ENCODE data around the gene HES7. TPM values are rescaled to one million over a fixed set of nuclear protein-coding genes. Genes with fewer than 3 reads are reported as not detected.

HES7 gene
- total and polyA plus RNA-seq, 11 donors, result 0.17 to 0.76 (median 0.36) TPM; not detected in 5

GRCh38 chr17:8076502-8077266 is 47.2 kb downstream of the HES7 start:
- no peak for ATAC-seq
- peaks cover 33 to 98% (median 77%) of the 10 kb centered on the region in 9 donors for H3K27me3 ChIP-seq
- no peak for TF ChIP-seq POLR2A (IDR thresholded peaks at IDR 0.05)
- TF ChIP-seq, protein P1, sequence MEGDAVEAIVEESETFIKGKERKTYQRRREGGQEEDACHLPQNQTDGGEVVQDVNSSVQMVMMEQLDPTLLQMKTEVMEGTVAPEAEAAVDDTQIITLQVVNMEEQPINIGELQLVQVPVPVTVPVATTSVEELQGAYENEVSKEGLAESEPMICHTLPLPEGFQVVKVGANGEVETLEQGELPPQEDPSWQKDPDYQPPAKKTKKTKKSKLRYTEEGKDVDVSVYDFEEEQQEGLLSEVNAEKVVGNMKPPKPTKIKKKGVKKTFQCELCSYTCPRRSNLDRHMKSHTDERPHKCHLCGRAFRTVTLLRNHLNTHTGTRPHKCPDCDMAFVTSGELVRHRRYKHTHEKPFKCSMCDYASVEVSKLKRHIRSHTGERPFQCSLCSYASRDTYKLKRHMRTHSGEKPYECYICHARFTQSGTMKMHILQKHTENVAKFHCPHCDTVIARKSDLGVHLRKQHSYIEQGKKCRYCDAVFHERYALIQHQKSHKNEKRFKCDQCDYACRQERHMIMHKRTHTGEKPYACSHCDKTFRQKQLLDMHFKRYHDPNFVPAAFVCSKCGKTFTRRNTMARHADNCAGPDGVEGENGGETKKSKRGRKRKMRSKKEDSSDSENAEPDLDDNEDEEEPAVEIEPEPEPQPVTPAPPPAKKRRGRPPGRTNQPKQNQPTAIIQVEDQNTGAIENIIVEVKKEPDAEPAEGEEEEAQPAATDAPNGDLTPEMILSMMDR (IDR thresholded peaks at IDR 0.05), result no peak

GRCh38 chr17:8075574-8076342 is 48.1 kb downstream of the HES7 start:
- no peak for DNase-seq
- Histone ChIP-seq H3K4me1 (peaks cover 0 to 38% (median 30%) of the 10 kb centered on the region in 12 donors), H3K4me3 (no peak overlapping the region), H3K27ac (no peak overlapping the region), H3K36me3 (no peaks in the 10 kb centered on the region), H3K27me3 (peaks cover 30 to 98% (median 81%) of the 10 kb centered on the region in 9 donors), H3K9me3 (no peaks in the 10 kb centered on the region)
- intact Hi-C loops (cut with DNase I), result loop anchor here in 1 of 10 donors (2.0 kb wide), 1 partner anchor 19 kb away; no protein-coding TSS in a partner anchor
- no peak for ATAC-seq
- no peak for TF ChIP-seq POLR2A (IDR thresholded peaks at IDR 0.05)
- TF ChIP-seq, protein P1 (IDR thresholded peaks at IDR 0.05), result no peak
- 89 to 91% (median 90%) methylated on average over 13 to 14 of the region's 14 CpGs for WGBS, 4 donors

More at GRCh38 chr17:8076502-8077266, 47.2 kb downstream of the HES7 start:
- H3K4me3 ChIP-seq, result no peak overlapping the region
- no peaks in the 10 kb centered on the region for H3K36me3 ChIP-seq
- WGBS, 4 donors, result 86 to 92% (median 91%) methylated on average over 13 of the region's 13 CpGs
- intact Hi-C loops (cut with DNase I), result loop anchor here in 1 of 10 donors (2.0 kb wide), 1 partner anchor 20 kb away; no protein-coding TSS in a partner anchor
- H3K9me3 ChIP-seq, result no peaks in the 10 kb centered on the region
- no peak overlapping the region for H3K27ac ChIP-seq
- no peak for DNase-seq
- peaks cover 0 to 38% (median 30%) of the 10 kb centered on the region in 12 donors for H3K4me1 ChIP-seq

DNA sequence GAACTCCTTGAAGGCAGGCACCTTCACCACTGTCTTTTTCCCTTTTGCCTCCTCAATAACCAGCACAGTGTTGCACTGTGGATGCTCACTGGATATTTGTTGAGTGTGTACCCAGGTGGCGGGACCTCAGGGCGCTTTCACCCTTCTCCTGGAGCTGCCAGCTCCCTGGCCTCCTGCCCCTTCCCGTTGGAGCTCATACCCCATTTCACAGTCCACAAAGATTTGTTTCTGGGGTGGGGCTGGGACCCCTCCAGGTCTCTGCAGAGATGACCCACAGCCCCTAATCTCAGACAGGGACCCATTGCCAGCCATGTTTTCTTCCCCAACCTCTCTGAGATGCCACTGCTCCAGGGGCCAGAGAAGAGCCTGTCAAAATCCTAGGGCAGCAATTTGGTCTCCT is 48.8 kb downstream of the HES7 start:
- H3K27ac ChIP-seq, result no peak overlapping the region
- DNase-seq (no peak), ATAC-seq (no peak)
- intact Hi-C loops (cut with DNase I), result no loop called here
- H3K4me1 ChIP-seq, result peaks cover 0 to 33% (median 24%) of the 10 kb centered on the region in 12 donors
- 83 to 91% (median 89%) methylated on average over 3 of the region's 3 CpGs for WGBS, 4 donors
- no peaks in the 10 kb centered on the region for H3K9me3 ChIP-seq
- H3K4me3 ChIP-seq, result no peak overlapping the region
- TF ChIP-seq POLR2A (IDR thresholded peaks at IDR 0.05), result no peak
- TF ChIP-seq, protein P1 (IDR thresholded peaks at IDR 0.05), result no peak
- H3K36me3 ChIP-seq, result no peaks in the 10 kb centered on the region
- H3K27me3 ChIP-seq, result peaks cover 28 to 94% (median 81%) of the 10 kb centered on the region in 9 donors

DNA sequence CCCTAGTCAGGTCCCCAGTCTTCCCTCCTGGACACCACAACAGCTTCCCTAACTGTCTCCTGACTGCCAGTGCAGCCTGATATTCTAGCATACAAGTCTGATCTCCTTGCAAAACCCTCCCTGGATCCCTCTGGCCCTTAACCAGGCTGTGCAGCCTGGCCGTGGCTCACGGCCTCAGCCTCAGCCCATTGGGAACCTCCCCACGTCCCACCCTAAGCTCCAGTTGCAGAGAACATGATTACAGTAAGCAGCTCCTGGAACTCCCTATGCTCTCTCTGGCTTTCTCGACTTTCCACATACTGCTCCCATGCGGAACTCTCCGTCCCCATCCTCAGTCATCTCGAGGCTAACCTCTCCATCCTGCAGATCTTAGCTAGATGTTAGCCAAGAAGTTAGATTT is 49.4 kb downstream of the HES7 start:
- Histone ChIP-seq H3K4me1 (peaks cover 0 to 30% (median 20%) of the 10 kb centered on the region in 12 donors), H3K9me3 (no peaks in the 10 kb centered on the region), H3K36me3 (no peaks in the 10 kb centered on the region), H3K27me3 (peaks cover 28 to 91% (median 79%) of the 10 kb centered on the region in 9 donors), H3K27ac (no peak overlapping the region), H3K4me3 (no peak overlapping the region)
- intact Hi-C loops (cut with DNase I), result loop anchor here in 3 of 10 donors (5.0 kb wide), 2 partner anchors 33 to 228 kb away; no protein-coding TSS in a partner anchor
- TF ChIP-seq, protein P1 (IDR thresholded peaks at IDR 0.05), result no peak
- TF ChIP-seq POLR2A (IDR thresholded peaks at IDR 0.05), result no peak
- ATAC-seq, result no peak
- WGBS, 4 donors, result 43 to 52% (median 48%) methylated on average over 7 of the region's 7 CpGs
- DNase-seq, result no peak
